Measurements from ENCODE around the gene CMIP. TPM values are rescaled to one million over a fixed set of nuclear protein-coding genes. Genes with fewer than 3 reads are reported as not detected.

Gene CMIP
- total RNA-seq, 2 experiments from 2014 or later, result 57.1 to 58.3 TPM

DNA sequence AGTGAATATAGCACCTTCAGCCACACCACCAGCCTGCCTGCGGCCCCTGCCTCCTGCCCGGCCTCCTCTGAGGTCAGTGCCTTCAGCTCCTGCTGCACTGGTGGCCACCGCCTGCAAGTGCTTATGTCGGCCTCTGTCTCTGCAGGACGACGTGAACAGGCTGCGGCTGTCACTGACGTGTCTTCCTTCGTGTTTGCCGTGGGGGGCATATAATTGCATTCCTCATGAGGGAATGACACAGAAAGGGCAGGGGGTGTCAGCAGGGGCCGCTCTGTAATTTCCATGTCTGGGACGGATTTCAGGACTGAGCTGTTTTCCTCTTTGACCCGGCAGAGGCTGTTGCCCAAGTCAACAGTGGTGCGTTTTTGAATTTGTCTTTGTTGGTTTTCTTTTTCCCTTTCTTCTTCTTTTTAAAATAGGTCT lies 28.5 kb downstream of the CMIP start:
- peaks cover 38% of the 10 kb centered on the region for H3K36me3 Mint-ChIP-seq (ENCODE audit: low read depth)
- POLR2A ChIA-PET, result interaction anchor here (1.0 kb wide), 1 partner anchor 8 kb away, joined by 4 read pairs; no protein-coding TSS in a partner anchor

DNA sequence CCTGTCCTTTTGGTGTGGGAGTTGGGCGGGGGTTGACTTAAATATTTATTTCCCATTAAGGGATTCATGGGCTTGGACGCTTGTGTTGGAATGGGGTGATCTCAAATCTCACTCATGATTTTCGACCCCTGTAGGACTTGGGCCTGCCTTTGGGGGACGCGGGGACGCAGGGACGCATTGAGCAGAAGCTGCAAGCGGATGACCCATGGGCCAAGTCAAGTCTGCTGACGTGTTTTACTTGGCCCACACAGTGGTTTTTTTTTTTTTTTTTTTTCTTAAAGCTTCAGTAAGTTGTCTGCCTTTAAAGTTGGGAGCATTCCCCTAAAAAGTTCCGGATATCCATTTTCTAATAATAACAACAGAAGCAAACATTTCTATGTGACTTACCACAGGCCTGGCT lies 28.9 kb downstream of the CMIP start:
- Mint-ChIP-seq H3K4me3 (no peak overlapping the region), H3K27me3 (no peaks in the 10 kb centered on the region), H3K36me3 (ENCODE audit: low read depth) (peaks cover 38% of the 10 kb centered on the region), H3K27ac (no peak overlapping the region), H3K9me3 (peaks cover 3% of the 10 kb centered on the region), H3K4me1 (peaks cover 70% of the 10 kb centered on the region)
- ChIA-PET POLR2A (no interaction called here), CTCF (interaction anchor here (0.7 kb wide), 1 partner anchor 13 kb away, joined by 3 read pairs; no protein-coding TSS in a partner anchor)
- DNase-seq, result no peak

More for the DNA sequence above, 28.5 kb downstream of the CMIP start:
- H3K27ac Mint-ChIP-seq, result no peak overlapping the region
- H3K9me3 Mint-ChIP-seq, result peaks cover 3% of the 10 kb centered on the region
- peaks cover 70% of the 10 kb centered on the region for H3K4me1 Mint-ChIP-seq
- DNase-seq, result no peak
- CTCF ChIA-PET, result interaction anchor here (0.7 kb wide), 1 partner anchor 14 kb away, joined by 3 read pairs; no protein-coding TSS in a partner anchor
- H3K27me3 Mint-ChIP-seq, result no peaks in the 10 kb centered on the region
- H3K4me3 Mint-ChIP-seq, result no peak overlapping the region

DNA sequence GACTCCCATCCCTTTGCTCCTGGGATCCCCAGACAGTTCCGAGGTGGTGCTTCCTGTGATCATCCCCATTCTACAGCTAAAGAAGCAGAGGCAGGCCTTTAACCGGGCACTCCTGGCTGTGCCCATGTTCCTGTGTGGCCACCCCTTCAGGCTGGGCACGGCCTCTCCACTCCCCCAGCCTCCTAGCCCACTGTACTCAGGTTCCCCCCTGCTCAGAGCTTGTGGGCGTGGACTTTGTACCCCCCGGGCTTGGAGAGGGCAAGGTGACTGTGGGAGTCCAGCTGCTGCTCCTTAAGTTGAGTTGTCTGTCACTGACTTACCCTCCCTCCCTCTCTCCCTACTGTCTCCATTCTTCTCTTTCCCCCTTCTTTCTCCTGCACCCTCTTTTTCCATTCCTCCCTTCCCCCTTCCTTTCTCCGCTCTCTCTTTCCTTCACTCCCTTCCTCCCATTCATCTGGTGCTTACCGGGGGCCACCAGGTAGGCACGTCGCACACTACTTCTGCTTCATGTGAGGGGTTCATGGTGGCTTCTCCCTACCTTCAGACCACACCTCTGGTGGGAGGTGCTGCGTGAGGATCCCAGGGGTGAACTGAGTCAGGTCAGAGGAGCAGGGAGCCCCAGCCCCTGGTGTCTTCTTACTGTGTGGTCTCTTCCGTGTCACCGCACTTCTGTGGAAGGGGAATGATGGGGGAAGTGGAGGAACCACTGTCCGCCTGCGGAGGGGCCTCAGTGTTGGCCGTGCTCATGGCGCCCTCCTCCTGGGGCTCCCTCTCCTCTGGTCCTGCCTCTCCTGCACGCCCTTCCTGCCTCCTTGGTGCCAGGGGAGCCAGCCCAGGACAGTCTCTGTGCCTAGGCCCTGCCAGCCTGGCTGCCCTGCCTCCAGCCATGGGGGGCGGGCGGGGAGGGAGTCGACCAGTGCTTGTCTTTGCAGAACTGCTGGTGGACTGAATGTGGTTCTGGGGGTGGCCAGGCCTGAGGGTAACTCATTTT lies 29.7 kb downstream of the CMIP start:
- Mint-ChIP-seq H3K27ac (no peak overlapping the region), H3K4me3 (no peak overlapping the region), H3K4me1 (peaks cover 70% of the 10 kb centered on the region), H3K9me3 (peaks cover 3% of the 10 kb centered on the region), H3K36me3 (ENCODE audit: low read depth) (peaks cover 38% of the 10 kb centered on the region), H3K27me3 (no peaks in the 10 kb centered on the region)
- CTCF ChIA-PET, result no interaction called here
- DNase-seq, result no peak
- POLR2A ChIA-PET, result no interaction called here

DNA sequence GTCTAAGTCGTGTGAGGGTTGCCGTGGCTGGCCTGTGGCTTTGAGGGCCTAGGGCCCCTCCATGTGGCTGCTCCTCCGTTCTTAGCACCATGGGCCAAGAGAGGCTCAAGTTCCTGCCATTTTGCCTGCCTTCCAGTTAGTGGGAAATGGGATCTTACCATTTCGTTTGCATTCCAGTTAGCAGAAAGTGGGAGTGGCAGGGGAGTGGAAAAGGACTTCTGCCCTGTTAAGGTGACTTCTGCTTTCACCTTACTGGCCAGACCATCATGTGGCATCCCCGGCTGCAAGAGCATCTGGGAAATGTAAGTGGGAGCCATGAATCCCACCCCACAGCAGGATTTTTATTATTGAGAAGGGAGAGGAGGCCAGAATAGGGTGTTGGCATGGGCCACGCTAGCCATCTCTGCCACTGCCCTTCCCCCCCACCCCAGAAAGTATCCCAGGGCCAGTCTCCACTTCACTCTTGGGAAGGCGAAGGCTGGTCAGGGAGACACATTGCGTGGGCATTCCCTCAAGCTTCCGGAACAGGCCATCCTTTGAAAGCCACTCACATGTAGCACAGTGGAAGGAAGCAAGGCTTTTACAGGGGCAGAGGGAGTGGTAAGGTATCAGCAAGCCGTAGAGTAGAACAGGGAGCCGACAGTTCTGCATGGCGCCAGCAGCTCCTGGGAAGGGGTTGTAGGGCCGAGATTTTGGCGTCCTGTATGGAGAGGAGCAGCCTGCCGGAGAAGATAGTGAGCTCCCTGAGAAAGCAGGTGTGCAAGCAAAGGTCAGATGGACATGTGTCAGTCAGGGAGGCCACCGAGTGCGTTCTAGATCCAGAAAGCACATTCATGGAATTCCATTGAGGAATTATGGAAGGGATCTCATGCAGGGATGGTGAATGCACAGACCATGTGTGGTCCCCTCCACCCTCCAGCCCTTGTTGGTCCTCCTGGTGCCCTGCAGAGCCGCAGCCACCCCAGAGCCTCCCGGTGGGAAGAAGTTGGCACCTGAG lies 33.4 kb downstream of the CMIP start:
- no peak for DNase-seq
- peaks cover 41% of the 10 kb centered on the region for H3K36me3 Mint-ChIP-seq (ENCODE audit: low read depth)
- CTCF ChIA-PET, result no interaction called here
- POLR2A ChIA-PET, result interaction anchor here (2.1 kb wide), 1 partner anchor 8 kb away, joined by 9 read pairs; no protein-coding TSS in a partner anchor
- H3K4me3 Mint-ChIP-seq, result no peak overlapping the region
- no peaks in the 10 kb centered on the region for H3K27me3 Mint-ChIP-seq
- H3K27ac Mint-ChIP-seq, result no peak overlapping the region
- H3K9me3 Mint-ChIP-seq, result peaks cover 3% of the 10 kb centered on the region
- H3K4me1 Mint-ChIP-seq, result peaks cover 69% of the 10 kb centered on the region

DNA sequence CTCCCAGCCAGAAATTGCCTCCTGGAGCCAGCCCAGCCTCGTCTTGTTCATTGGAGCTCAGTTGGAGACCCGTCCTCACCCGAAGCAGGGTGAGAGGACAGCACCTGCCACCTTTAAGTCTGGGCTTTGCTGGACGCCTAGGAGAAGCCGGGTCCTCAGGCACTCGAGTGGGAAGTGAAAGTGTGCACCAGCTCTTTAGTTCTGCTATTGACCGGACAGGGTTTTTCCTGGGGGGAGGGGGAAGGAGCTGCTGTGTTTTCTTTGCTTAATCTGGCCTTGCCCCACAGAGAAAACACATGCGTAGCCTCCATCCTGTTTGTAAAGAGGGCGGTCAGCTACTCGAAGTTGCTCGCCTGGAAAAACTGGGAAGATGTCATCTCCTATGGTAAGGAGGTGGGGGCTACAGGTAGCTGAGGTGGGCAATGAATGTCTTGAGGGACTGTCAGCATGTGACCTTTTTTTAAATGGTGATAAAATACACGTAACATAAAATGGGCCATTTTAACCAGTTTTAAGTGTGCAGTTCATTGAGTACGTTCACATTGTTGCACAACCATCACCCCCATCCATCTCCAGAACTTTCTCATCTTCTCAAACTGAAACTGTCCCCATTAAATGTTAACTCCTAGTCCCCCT lies 34.4 kb downstream of the CMIP start:
- no peak overlapping the region for H3K27ac Mint-ChIP-seq
- ChIA-PET POLR2A (interaction anchor here (2.1 kb wide), 1 partner anchor 9 kb away, joined by 9 read pairs; no protein-coding TSS in a partner anchor), CTCF (no interaction called here)
- H3K36me3 Mint-ChIP-seq (ENCODE audit: low read depth), result peaks cover 39% of the 10 kb centered on the region
- peaks cover 73% of the 10 kb centered on the region for H3K4me1 Mint-ChIP-seq
- no peak overlapping the region for H3K4me3 Mint-ChIP-seq
- H3K9me3 Mint-ChIP-seq, result peaks cover 3% of the 10 kb centered on the region
- no peak for DNase-seq
- H3K27me3 Mint-ChIP-seq, result no peaks in the 10 kb centered on the region

DNA sequence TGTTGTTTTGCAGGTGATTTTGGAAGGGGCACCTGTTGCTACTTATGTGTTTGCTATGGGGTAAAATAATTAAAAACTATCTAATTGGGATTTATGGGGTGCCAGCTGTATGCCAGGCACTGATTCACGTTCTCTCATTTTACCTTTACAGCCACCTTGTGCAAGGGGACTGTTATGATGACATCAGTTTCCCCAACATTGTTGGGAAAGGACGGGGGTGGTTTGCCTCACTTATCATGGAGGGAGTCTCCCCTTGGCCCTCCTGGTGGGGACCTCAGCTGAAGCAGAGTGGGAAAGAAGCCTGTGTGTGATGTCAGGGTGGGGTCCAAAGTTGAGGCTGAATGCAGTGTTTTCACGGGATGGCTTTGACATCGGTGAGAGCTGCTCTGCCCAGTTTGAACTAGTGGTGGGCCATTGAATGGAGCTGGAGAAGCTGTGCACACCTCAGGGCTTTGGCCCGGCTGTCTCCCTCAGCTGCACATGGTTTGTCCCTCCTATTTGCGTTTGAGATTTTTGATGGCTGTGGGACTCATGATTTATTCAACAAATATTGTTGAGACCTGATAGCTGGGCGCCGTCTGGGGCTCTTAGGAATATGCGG lies 36.1 kb downstream of the CMIP start:
- POLR2A ChIA-PET, result interaction anchor here (0.8 to 1.7 kb wide), 6 partner anchors 8 to 41 kb away, joined by 3 to 6 read pairs (median 3); no protein-coding TSS in a partner anchor
- Mint-ChIP-seq H3K27ac (no peak overlapping the region), H3K27me3 (no peaks in the 10 kb centered on the region), H3K36me3 (ENCODE audit: low read depth) (peaks cover 36% of the 10 kb centered on the region), H3K4me1 (peaks cover 71% of the 10 kb centered on the region), H3K4me3 (no peak overlapping the region), H3K9me3 (peaks cover 3% of the 10 kb centered on the region)
- DNase-seq, result no peak
- CTCF ChIA-PET, result interaction anchor here (1.7 kb wide), 1 partner anchor 11 kb away, joined by 9 read pairs; no protein-coding TSS in a partner anchor

DNA sequence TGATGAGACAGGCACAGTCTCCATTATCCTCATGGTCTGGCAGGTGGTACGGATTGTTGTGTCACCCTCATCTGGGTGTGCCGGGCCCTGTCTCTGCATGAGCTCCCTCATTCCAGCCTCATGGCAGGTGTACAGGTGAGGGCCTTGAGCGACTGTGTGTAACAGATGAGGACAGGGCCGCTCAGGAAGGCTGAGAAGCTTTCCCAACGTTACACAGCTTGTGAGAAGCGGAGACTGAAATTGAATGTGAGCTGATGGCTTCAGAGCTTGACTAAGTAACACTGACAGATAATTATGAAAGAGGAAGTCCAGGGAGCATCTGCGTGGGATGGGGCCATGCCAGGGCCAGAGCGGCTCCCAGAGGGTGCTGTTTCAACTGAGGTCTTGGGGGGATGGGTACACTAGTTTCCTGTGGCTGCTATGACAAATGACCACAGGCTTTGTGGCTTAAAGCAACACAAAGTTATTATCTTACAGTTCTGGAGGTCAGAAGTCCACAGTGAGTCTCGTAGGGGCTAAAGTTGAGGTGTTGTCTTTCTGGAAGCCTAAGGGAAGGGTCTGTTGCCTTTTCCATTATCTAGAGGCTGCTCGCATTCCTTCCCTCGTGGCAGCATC lies 36.7 kb downstream of the CMIP start:
- Mint-ChIP-seq H3K4me1 (peaks cover 66% of the 10 kb centered on the region), H3K36me3 (ENCODE audit: low read depth) (peaks cover 32% of the 10 kb centered on the region), H3K27me3 (no peaks in the 10 kb centered on the region), H3K4me3 (no peak overlapping the region), H3K9me3 (no peaks in the 10 kb centered on the region), H3K27ac (no peak overlapping the region)
- DNase-seq, result peak; percentile 21
- POLR2A ChIA-PET, result interaction anchor here (0.8 to 1.7 kb wide), 6 partner anchors 9 to 40 kb away, joined by 3 to 6 read pairs (median 3); no protein-coding TSS in a partner anchor
- CTCF ChIA-PET, result interaction anchor here (0.8 to 1.7 kb wide), 2 partner anchors 11 to 140 kb away, joined by 3 to 9 read pairs; no protein-coding TSS in a partner anchor

DNA sequence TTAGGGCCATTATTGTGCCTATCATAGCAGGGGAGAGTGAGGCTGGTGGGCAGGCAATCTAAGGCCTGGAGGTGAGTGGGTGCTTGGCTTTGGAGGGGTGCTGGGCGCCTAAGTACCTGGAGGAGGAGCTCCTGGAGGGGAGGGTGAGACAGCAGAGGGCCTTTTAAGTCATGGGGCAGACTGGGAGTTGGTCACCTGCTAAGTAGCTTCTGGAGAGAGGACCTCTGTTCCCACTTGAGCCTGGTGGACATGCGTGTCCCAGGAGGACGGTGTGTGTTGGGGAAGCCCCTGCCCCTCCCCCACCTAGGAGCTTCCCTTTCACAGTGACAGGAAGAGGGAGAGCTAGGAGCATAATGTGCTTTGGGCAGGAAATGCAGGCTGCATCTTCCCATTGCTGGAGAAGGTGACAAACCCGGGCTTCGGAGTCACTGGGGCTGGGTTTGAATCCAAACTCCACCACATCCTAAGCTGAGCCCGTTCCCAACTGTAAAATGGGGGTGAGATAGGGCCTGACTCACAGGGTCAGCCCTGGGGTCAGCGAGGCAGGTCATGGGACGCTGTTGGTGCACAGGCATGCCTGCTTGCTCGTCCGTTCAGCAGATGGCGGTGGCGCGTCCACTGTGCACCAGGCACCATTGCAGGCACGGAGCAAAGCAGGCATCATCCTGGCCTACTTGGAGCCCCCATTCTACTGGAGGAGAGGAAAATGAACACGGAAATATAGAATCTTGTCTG lies 37.9 kb downstream of the CMIP start:
- ChIA-PET CTCF (interaction anchor here (1.7 kb wide), 1 partner anchor 12 kb away, joined by 9 read pairs; no protein-coding TSS in a partner anchor), POLR2A (no interaction called here)
- Mint-ChIP-seq H3K27me3 (no peaks in the 10 kb centered on the region), H3K9me3 (no peaks in the 10 kb centered on the region), H3K4me3 (no peak overlapping the region), H3K36me3 (ENCODE audit: low read depth) (peaks cover 20% of the 10 kb centered on the region), H3K4me1 (peaks cover 61% of the 10 kb centered on the region), H3K27ac (no peak overlapping the region)
- DNase-seq, result no peak

DNA sequence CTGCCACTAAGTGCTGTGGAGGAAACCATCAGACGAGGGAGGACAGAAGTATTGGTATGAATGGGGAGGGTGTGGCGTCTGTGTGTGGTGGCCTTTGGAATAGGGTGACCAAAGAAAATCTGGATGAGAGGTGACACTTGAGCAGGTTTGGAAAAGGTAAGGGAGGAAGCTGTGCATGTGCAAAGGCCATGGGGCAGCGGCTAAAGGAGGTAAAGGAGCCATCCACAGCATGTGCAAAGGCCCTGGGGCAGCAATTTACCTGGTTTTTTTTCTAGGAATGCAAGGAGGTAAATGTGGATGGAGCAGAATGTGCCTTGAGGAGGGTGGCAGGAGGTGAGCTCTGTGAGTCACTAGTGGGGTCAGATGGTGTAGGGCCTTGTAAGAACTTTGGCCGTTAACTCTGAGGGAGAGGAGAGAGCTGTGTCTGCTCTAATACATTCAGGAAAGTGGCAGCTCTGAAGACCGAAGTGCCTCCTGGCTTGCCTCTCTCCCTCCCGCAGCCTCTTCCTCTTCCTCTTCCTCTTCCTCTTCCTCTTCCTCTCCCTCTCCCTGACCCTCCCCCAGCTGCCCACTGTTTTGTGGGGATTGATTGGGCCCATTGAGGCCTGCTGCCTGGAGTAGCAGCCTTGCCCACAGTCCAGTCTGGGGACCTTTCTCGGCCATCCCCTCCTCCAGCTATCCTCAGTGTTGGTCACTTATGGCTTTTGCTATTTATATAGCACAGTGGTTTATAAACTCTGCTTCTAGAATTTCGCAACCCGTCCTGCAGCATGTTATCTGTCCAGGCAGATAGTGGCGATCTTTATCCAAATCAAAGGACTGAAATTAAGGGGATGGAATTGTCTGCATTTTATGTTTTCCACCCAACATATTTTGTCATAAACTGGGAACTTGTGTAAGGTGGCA lies 38.7 kb downstream of the CMIP start:
- ChIA-PET POLR2A (no interaction called here), CTCF (no interaction called here)
- Mint-ChIP-seq H3K27ac (no peak overlapping the region), H3K27me3 (no peaks in the 10 kb centered on the region), H3K36me3 (ENCODE audit: low read depth) (peaks cover 20% of the 10 kb centered on the region), H3K9me3 (no peaks in the 10 kb centered on the region), H3K4me1 (peaks cover 57% of the 10 kb centered on the region), H3K4me3 (no peak overlapping the region)
- no peak for DNase-seq

DNA sequence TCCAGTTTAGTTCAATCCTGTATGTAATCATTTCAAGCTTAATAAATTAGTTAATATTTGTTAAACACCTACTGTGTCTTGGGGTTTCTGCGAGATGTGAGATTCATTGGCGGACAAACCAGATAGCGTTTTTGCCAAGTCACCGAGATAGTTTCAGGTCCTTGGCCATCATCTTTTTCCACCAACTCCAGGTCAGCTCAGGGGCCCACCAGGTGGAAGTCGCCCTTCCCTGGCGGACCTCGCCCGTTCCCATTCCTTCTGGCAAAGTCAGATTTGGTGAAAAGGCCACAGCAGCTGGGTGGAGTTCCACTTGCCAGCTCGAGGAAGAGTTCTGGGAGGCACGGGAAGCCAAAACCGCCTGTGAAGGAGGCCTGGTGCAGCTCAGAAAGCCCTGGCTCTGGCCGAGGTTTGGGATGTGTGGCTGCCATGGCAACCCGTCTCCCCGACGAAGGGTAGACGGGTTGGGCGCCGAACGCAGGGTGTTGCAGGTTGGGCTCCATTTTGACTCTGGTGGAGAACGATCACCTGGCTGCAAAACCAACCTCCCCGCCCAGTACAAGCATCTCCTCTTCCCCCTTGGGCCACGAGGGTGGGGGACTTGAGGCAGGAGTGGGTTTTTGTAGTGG lies 39.5 kb downstream of the CMIP start:
- no peak overlapping the region for H3K4me3 Mint-ChIP-seq
- H3K27me3 Mint-ChIP-seq, result no peaks in the 10 kb centered on the region
- DNase-seq, result no peak
- no peak overlapping the region for H3K27ac Mint-ChIP-seq
- H3K4me1 Mint-ChIP-seq, result peaks cover 54% of the 10 kb centered on the region
- H3K36me3 Mint-ChIP-seq (ENCODE audit: low read depth), result peaks cover 20% of the 10 kb centered on the region
- H3K9me3 Mint-ChIP-seq, result no peaks in the 10 kb centered on the region
- ChIA-PET POLR2A (no interaction called here), CTCF (interaction anchor here (0.6 to 1.2 kb wide), 2 partner anchors 213 to 256 kb away, joined by 3 to 4 read pairs; no protein-coding TSS in a partner anchor)
